NCI-H748 (cell line): ENCODE results near the gene NIPBL.
"Not testable (repeated sequence)": the region's sequence is repeated elsewhere in the genome, so short reads cannot be mapped to it uniquely, and the experiment has no call there.

Experiments
- DNase-seq: peaks from one replicate; lab custom pipeline; 2025; ENCODE audit not compliant: unreplicated experiment; lab: John Stamatoyannopoulos, UW

The NIPBL gene

DNA sequence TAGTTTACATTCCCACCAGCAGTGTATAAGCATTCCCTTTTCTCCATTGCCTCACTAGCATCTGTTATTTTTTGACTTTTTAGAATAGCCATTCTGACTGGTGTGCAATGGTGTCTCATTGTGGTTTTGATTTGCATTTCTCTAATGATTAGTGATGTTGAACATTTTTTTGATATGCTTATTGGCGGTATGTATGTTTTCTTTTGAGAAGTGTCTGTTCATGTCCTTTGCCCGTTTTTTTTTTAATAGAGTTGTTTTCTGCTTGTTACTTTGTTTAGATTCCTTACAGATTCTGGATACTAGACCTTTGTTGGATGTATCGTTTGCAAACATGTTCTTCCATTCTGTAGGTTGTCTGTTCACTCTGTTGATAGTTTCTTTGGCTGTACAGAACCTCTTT lies 25.3 kb downstream of the NIPBL start:
- DNase-seq: no peak

DNA sequence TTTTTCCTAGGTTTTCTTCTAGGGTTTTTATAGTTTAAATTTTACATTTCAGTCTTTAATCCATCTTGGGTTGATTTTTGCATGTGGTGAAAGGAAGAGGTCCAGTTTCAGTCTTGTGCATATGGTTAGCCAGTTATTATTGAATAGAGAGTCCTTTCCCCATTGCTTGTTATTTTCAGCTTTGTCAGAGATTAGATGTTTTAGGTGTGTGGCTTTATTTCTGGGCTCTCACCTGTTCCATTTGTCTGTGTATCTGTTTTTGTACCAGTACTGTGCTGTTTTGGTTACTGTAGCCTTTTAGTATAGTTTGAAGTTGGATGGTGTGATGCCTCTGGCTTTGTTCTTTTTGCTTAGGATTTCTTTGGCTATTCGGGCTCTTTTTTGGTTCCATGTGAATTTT lies 25.8 kb downstream of the NIPBL start:
- DNase-seq: no peak

DNA sequence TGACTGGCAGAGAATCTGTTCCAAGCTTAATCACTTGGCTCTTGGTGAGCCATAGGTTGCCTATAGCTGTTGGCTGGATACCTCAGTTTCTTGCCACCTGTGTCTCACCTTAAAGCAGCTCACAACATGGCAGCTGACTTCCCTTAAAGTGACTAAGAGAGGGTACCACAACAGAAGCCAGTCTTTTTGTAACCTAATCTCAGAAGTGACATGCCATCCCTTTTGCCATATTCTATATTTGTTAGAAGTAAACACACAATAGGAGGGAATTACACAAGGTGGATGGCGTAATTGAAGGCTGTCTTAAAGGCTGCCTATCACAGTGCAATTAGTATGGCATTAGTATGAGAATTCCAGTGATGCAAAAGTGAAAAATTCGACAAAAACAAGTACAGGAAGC lies 28.1 kb downstream of the NIPBL start:
- DNase-seq: no peak

DNA sequence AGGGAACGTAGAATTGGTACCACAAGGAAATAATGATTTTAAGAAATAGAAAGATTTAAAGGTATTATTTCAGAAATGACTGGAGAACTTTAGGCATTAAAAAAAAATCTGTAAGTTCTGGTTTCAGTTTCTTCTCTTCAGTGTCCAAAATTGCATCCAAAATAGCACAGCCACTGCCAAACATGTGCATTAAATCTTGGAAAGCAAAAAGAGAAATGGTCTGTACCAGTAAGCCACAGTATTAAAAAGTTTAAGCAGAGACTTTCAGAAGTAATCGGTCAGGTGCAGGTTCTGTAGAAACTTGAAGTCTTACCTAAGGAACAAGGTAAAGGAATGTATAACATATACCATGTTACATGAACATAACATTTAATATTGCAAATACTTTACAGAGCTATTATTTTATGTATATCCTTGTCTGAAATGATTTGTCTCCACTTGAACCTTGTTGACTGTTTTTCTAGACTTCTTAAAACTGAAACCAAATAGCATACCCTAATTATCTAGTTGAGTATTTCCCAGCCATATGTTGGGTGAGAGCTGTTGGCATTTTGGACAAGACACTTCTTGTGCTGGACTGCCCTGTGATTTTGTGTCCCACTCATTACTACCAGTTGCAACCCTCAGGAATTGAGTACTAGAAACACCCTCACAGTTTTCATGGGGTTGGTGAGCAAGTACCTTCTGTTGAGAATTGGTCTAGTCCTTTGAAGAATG lies 32.1 kb downstream of the NIPBL start:
- DNase-seq: no peak

DNA sequence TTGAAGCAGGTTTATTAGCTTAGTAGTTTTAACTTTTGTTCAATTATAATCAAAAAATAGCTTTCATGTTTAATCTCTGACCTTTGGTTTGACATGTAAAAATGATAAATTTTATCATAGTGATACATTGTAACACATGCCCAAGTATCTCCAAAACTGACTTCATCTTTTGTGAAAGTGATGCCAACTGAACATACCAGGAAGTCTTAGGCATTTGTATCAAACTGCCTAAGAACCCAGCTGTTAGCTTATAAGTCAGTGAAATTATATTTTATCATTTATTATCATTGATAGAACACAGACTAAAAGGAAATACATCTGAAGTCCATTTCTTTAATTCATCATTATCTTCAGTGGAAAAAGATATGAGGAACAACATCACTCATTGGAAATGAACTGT lies 39.1 kb downstream of the NIPBL start:
- no peak for DNase-seq

DNA sequence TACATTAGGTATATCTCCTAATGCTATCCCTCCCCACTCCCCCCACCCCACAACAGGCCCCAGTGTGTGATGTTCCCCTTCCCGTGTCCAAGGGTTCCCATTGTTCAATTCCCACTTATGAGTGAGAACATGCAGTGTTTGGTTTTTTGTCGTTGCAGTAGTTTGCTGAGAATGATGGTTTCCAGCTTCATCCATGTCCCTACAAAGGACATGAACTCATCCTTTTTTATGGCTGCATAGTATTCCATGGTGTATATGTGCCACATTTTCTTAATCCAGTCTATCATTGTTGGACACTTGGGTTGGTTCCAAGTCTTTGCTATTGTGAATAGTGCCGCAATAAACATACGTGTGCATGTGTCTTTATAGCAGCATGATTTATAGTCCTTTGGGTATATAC lies 40.0 kb downstream of the NIPBL start:
- DNase-seq: not testable (repeated sequence)

DNA sequence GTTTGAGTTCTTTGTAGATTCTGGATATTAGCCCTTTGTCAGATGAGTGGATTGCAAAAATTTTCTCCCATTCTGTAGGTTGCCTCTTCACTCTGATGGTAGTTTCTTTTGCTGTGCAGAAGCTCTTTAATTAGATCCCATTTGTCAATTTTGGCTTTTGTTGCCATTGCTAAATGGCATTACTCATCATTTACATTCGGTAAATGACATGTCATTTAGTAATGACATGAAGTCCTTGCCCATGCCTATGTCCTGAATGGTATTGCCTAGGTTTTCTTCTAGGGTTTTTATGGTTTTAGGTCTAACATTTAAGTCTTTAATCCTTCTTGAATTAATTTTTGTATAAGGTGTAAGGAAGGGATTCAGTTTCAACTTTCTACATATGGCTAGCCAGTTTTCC lies 40.8 kb downstream of the NIPBL start:
- DNase-seq: not testable (repeated sequence)

DNA sequence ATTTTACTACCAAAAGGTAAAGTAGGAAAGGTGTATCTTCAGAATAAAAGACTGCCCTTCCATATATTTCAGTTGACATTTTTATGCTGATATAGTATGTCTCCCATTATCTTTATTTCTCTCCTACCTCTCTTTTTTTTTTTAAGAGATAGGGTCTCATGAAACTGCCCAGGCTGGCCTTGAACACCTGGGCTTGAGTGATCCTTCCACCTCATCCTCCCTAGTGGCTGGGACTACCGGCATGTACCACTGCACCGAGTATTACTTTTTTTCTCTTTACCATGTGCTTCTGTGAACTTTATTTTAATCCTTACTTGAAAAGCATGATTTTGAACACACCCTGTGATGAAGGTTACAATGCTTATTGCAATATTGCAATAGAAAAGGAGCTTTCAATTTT lies 42.7 kb downstream of the NIPBL start:
- DNase-seq: no peak

DNA sequence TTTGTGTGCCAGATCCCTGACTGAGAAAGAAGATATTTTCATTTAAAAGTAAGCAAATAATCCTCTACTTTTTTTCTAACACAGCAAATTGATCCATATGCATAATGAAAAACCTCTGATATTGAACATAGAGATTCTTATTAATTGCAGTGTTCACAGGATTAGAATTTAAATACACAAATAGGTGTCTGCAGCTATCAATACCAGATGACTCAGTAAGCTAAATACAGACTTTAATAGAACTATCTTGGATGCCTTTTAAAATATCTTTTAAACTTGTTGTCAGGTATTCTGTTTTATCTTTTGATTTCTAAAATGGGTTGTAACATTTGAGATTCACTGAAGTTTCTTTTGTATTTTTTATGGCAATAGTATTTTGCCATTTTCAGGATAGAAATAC lies 43.1 kb downstream of the NIPBL start:
- DNase-seq: no peak

DNA sequence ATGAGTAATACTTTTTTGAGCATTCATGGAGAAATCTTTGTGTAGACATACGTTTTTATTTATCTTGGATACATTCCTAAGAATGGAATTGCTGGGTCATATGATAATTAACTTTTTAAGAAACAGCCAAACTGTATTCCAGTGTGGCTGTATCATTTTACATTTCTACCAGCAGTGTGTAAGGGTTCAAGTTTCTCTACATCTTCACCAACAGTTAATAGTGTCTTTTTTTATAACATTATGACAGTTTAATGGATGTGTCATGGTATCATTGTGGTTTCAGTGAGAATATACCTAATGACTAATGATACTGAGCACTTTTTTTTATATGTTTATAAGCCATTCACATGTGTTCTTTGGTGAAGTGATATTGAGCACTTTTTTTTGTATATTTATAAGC lies 52.4 kb downstream of the NIPBL start:
- no peak for DNase-seq

DNA sequence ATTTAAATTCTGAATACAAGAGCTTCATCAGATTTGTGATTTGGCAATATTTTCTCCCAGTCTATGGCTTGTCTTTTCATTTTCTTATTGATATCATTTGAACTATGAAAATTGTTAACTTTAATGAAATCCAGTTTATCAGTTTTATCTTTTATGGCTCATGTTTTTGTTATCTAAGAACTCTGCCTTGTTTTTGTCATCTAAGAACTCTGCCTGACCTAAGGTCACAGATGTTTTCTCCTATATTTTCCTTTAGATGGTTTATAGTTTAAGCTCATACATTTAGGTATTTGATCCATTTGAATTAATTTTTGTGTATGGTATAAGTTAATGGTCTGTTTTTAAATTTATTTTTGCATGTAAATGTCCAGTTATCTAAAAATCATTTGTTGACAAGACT lies 52.9 kb downstream of the NIPBL start:
- DNase-seq: no peak

DNA sequence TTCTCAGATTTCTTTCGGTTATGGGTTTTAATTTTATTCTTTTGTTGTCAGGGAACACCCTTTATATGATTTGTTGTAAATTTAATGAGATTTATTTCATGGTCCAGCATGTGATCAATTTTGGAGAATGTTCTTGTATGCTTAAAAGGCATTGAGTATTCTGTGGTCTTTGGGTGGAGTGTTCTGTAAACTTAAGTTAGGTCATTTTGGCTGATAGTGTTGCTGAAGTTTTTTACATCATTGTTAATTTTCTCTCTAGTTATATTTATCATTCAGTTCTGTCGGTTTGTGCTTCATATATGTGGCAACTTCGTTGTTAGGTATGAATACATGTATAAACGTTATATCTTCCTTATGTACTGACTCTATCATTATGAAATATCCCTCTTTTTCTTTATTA lies 55.5 kb downstream of the NIPBL start:
- DNase-seq: no peak

DNA sequence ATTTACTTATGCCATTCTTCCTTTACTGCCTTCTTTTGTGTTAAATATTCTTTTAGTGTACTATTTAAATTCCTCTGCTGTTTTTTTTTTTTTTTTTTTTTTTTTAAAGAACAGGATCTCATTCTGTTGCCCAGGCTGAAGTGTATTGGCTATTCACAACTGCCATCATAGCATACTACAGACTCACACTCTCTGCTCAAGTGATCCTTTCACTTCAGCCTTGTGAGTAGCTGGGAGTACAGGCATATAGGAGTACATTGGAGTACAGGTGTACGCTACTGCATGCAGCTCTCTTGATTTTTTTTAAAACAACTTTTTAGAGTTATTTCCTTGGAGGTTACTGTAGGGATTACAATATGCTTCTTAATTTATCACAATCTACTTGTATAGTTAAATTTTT lies 56.1 kb downstream of the NIPBL start:
- no peak for DNase-seq

DNA sequence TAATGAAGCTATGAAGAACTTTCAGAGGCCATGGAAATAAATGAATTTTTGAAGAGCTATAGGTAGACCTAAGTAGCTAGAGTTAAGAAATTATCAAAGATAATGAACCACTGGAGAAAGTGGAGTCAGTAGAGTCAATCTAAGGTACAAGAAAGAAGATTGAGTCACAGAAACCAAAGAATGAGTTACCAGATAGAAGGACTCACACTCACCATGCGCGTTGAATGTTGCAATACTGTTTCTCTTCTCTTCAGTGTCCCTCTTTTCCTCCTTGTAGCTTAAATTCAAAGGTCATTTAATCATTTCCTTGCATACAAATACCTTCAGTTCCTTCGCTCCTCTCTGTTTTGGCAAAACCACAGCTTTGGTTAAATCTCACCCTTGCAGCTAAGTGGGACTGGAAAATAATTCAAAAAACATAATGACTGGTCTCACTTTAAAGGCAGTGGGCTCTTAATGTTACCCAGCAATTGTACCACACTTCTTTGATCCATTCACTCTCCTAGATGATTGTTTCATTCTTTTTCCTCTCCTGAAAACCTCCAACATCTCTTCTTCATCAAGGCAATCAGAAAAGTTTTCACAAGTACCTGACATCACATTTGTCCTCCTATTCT lies 58.3 kb downstream of the NIPBL start:
- DNase-seq: no peak

DNA sequence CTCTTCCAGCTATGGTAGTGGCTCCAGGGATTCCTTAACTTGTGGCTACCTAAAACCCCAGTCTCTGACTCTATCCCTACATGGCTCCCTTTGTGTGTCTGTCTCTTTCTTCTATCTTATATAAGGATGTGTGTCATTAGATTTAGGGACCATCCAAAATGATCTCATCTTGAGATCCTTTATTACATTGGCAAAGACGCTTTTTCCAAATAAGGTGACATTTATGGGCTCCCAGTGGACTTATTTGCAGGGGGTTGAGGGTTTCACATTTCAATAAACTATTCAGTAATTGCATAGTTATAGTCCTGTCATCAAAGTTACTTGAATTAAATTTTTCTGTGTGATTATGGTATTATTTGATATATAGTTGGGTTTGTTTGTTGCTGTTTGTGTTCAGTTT lies 59.2 kb downstream of the NIPBL start:
- DNase-seq: no peak

DNA sequence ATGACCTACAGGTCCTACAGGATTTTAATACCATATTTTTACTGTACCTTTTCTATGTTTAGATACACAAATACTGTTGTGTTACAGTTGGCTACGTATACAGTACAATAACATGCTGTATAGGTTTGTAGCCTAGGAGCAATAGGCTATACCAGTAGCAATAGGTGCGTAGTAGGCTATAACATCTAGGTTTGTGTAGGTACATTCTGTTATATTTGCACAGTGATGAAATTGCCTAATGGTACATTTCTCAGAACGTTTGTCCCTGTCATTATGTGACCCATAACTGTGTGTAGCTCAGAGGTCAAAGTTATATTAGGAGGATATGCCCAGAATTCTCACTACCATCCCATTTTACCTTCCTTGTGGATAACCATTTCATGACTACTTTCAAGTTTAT lies 59.7 kb downstream of the NIPBL start:
- no peak for DNase-seq

DNA sequence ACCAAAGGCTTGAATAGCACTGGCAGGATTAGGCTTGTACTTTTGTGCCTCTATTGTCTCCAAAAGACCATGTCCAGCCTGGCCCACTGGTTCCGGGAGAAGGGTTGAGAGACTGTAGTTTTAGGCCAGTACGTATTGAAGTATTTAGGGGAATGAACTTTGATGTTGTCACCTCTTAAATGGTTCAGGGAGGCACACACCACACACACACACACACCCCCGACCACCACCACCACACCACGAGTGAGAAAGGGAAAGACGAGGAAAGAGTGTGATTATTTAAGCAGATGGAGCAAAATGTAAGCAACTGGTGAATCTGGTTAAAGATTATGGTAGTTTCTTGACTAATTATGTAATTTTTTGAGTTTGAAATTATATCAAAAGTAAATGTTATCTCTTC lies 61.6 kb downstream of the NIPBL start:
- no peak for DNase-seq

DNA sequence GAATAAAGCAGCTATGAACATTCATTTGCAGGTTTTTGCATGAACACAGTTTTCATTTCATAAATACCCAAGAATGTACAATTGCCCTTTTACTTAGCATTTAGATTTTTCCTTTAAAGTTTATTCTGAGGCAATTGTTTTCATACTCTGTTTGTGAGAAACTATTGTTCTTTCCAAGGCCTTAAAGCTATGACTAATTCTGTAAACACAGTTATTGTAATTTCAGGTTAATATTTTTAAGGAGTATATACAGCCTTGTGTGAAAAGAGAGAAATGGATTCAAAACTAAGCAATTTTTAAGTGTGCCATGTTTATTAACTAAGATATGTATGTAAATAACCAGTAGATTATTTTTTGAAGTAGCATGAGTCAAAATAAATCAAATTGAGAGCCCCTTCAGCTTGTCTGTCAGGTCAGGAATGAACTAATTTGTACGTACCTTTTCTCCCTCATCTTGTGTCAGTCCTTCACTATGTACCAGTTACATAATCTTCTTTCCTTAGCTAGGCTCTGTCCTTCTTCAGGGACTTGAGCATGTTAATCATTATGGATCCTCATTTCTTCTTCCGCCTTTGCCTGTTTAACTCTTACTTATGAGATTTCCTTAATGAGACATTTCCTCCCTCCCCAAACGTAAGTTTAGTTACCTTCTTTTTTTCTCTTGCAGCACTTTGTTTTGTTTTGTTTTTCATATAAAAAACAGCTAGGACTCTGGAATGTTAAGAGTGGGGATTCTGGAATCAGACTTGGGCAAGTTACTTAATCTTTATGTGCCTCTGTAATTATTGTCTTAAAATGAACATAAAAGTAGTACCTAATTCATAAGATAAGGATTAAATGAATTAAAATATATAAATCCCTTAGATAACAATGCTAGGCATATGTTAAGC lies 63.6 kb downstream of the NIPBL start:
- no peak for DNase-seq

DNA sequence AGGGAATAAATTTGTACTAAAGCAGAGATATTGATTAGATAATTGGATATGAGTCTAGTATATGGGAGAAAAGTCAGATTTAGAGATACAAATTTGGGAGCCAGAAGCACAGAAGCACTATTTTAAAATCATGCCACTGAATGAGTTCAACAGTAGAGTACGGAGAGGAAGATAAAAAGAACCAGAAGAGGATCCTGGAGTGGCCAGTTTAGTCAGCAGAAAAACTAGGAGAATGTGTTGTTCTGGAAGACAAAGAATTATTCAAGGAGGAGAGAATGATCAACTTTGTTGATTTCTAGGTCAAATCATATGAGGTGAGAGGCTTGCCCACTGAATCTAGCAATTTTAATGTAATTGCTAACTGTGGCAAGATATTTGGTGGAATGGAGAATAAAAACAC lies 67.0 kb downstream of the NIPBL start:
- no peak for DNase-seq

DNA sequence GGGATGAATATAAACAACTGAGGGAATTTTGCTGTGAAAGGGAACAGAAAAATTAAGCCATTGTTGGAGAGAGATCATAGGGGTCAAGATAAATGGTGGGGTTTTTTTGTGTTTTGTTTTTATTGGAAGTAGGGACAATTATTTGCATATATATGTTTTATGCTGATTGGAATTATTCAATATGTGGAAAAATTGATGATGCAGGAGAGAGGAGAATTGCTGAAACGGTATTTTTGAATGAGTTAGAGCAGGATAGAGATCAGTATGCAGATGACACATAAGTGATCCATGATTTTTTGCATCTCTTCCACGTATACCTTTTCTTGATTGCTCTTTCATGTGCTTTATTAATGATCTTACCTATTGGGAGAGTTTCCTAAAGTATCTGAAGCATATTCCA lies 67.5 kb downstream of the NIPBL start:
- DNase-seq: no peak

DNA sequence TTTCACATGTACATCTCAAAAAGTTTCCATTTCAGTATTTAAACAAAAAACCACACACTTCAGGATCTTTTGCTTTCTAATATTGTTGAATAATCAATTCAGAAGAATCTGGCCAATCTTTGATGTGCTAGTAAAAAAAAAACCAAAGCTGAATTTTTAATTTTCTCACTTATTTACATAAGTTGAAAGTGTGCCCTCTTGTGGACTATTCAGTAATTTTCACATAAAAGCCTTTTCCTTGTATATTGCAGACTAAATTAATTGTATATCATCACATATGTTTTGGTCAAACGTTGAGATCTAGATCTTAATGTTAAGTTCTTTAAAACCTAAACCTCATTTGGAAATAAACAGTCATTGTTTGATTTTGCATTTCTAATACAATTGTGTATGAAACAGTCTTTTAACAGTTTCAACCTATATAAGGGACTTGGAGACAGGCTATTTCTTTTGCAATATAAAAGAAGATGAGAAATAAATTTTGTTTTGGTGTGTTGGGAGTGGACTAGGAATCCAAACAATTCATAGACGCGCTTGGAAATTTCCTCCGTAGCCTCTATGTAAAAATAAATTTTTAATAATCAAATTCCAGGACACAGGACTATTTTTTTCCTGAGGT lies 68.1 kb downstream of the NIPBL start:
- peak; percentile 88 for DNase-seq

DNA sequence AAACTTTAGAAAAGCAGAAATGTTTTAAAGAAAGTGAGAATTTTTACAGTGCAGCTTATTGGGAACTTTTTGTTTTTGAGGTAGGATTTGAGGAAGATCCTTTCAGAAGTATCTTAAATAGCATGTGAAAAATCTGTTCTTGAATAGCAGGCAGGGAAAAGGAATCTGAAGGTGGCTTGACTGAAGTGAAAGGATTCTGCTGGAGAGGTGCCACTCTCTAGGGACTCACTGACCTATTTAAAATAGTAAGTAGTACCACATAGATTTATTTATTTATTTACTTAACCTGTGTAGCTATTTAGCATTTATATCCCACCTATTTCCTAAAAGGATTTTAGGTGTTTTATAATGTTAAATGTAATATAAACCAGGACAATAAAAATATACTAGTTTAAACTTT lies 69.1 kb downstream of the NIPBL start:
- DNase-seq: no peak
